GM18868 (cell line): ENCODE results near the gene RABGAP1.

Source experiments
- ATAC-seq: cut with Tn5 transposase; IDR thresholded peaks from one replicate; pipeline ENCODE4 v1.9.1; 2021; ENCODE audit warnings: mild to moderate bottlenecking, moderate library complexity; ENCODE audit not compliant: unreplicated experiment

The RABGAP1 gene

DNA sequence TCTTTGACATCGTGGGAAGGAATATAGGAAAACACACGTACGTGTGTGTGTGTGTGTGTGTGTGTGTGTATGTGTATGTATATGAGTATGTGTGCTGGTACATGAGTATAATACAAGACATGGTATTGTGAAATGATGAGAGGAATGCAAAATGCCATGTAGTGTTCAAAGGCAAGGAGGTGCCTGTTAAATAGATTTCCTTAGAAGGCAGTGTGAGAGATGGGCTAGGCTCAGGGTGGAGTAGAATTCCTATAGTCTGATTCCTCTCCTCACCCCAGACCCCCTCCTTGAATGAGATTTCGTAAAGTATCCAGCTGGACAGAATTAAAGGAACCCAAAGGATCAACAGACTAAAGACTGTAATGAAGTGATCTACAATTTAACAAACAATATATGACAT lies 103.8 kb downstream of the RABGAP1 start:
- ATAC-seq: no peak

DNA sequence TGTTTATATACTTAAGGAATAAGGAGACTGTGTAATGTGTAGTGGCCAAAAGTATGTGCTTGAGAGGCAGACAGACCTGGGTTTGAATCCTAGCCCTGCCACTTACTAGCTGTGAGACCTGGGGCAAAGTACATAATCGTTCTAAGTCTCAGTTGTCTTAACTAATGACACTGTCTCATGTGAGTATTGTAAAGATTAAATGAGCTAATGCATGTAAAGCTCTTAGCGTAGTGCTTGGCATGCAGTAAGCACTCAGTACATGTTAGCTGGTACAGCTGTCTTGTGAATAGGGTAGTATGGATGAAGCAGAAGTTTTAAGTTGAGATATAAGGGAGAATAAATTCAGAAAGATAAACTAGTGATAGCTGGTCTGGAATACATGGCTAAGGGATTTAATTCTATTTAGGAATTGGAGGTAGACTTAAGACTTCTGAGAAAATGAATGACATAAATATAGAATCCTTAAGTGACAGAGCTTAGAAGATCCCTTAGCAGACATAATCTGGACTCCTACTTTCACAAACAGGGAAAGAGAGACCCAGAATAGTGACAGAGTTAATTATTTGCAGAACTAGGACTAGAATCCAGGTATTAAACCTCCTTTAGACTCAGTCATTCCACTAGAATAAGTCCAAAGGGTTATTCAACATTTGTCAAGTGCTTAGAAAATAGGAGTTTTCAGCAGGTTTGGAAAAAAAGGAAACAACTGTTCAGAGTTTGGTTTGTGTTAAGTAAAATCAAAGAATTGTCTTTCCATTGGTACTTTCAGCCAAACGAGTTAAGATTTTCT lies 105.8 kb downstream of the RABGAP1 start:
- no peak for ATAC-seq

DNA sequence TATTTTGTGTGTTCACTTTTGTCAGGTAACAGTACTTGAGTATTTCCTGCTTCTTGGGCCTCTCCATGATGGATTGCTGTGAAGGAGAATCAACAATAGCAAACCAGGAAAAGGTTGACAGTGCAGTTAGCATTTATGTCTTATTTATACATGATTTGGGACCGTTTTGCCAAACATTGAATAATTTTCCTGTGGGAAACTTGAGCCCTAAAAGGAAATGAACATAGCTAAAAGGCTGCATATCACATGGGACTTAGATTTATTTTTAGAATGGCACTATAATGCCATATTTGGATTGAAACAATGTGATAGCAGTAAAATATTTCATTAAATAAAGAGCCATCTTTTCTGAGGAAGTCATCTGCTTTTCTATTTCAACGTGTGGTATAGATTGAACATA lies 107.9 kb downstream of the RABGAP1 start:
- no peak for ATAC-seq

DNA sequence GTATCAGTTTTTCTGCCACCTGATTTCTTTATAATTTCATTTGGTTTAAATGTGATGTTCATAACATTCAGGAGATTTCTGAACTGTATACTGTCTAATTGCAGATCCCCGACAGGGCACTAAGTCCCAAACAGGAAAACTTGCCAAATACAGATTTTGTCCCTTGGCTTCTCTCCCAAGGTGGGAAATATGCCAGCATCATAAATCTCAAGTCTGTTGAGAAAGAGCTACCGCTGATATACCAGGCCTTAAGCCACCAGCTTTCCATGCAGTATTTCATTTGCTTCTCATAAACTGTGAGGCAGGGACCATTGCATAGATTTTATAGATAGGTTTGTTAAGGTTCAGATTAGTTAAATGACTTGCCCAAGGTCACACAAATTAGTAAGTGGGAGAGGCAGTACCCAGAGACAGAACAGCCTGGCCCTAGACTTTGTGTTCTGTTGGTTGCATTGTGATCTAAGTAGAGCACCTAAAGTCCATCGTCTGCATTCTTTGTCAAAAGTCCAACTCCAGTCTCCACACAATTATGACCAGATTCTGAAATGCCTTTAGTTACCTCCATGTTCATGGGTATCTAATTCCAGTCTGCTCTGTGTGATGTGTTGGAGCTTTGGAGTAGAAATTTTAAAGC lies 108.9 kb downstream of the RABGAP1 start:
- ATAC-seq: no peak

DNA sequence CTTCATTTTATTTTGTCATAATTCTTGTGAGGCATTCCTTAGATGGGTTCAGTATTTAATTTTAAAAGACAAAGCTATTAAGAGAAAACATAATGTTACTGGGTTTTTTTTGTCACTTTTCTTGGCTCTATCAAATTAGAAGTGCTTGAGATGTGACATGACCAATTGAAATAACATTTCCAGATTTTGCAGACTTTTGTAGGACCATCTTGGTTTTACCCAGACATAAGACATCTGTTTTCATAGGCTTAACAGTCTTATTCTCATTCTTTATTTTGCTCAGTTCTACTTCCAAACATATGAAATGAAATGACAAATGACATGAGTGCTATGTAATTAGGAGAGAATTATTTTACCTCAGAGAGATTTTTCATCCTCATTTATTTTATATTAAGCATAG lies 112.2 kb downstream of the RABGAP1 start:
- no peak for ATAC-seq

DNA sequence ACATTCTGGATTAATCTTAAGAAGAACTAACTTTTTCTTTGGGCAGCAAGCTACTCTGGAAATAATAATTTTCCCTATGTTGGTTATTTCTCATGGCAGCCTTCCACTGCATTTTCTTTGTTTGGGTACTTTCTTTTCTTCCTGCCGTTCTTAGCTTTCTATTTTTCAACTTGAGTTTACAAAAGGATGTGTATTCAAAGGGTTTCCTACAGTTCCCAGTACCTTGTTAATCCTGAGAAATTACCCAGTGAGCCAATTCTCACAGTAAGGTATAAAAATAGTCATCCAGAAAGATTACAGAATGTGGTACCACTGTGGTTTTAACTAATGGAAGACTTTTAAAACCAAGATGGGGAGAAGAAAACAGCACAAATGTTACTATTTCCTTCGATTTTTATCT lies 112.9 kb downstream of the RABGAP1 start:
- ATAC-seq: no peak

DNA sequence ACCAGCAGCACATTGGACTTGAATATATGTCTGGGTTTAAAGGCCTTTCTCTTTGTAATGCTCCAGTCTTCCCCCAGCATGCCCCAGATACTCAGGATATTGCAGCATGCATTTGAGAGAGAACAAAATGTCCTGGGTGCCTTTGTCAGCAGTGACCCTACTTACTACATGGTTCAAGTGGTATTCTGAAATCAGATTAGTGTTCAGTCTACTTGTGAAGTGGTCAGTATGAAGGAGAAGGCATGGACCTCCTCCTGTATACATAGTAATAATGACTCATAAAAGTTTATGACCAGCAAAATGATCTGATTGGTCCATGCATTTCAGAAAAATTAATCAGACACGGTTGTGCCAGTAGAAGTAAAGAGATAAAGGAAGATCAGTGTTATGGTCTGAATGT lies 118.0 kb downstream of the RABGAP1 start:
- no peak for ATAC-seq

DNA sequence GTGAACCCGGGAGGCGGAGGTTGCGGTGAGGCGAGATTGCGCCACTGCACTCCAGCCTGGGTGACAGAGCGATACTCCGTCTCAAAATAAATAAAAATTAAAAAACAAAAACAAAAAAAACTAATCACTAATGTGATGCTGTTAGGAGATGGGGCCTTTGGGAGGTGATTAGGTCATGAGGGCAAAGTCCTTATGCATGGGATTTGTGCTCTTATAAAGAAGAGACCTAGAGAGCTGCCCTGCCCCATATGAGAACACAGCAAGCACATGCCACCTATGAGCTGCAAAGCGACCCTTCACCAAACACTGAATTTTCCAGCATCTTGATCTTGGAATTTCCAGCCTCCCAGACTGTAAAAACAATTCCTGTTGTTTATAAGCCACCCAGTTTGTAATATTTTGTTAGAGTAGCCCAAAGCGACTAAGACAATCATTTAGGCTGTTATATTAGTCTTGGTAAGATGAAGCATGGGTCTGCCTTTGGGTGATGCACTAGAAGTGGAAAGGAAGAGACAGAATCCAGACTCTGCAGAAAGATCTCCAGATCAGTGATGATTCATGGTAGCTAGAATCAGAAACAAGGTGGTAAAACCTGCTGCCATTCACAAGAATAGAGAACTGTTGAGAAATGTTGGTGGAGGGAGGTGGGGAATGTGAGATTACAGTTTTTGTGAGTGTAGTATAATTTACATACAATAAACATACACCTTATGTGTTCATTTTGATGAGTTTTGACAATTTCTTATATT lies 118.8 kb downstream of the RABGAP1 start:
- no peak for ATAC-seq

DNA sequence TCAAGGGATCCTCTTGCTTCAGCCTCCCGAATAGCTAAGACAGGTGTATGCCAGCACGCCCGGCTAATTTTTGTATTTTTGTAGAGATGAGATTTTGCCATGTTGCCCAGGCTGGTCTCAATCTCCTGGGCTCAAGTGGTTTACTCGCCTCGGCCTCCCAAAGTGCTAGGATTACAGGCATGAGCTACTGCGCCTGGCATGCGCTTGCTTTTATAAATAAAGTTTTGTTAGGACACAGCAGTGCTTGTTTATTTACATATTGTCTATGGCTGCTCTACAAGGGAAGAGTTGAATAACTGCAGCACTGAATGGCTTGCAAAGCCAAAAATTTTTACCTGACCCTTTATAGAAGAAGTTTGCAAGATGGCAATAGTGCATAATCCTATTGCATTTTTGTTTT lies 120.4 kb downstream of the RABGAP1 start:
- no peak for ATAC-seq

DNA sequence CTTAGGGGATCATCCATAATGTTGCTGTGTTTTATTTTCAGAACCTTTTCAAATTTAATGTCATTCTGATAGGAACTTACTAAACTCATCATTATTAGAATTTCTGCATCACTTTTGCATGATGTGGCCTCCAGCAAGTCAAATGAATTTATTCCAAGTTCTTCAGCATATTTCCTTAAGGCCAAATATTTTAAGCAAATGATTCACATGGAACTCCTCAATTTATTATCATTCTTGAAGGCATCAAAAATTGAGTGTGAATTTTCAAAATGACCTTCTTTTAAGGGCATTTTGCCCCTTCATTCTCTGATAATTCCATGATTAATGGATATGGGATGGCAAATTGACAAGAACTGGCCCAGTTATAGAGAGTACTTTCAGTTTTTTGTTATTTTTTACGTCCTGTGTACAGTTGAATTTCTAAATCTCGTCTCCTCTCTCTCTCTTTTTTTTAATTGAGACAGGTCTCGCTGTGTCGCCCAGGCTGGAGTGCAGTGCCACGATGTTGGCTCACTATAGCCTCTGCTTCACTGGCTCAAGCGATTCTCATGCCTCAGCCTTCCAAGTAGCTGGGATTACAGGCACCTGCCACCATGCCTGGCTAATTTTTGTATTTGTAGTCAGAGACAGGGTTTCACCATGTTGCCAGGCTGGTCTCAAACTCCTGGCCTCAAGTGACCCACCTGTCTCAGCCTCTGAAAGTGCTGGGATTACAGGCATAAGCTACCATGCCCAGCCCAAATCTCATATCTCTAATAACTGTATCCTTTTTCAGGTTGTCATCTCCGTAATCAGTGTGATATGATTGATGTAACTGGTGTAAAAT lies 121.7 kb downstream of the RABGAP1 start:
- ATAC-seq: no peak

DNA sequence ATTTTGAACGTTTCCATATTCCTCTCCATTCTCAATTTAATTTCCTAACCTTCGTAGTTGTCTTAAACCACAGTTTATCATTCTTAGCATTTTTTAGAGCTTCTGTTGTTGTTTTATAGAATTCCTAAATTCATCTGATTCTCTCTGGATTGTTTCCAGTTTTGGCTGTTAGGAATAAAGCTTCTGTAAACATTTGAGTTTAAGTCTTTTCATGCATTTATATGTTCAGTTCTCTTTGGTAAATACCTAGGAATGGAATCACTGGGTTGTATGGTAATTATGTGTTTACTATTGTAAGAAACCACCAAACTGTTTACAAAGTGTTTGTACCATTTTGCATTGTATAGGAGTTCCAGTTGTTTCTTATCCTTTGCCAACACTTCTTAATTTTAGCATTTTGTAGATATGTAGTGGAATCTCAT lies 122.4 kb downstream of the RABGAP1 start:
- no peak for ATAC-seq

DNA sequence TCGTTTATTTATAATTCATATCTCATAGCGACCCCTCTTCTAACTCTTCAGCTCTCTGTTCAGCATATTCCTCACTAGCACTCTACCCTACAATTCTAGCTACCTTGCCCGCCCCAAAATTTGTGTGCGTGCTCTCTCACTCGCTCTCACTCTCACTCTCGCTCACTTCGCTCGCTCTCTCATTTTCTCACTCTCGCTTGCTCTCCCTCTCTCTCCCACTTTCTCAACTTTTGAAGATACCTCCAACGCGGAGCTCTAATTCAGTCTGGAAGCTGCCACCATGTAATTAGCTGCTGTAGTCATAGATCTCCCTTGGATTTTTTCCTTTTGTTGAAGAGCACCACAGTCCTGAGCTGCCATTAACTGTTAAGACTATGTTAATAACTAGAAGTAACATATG lies 123.1 kb downstream of the RABGAP1 start:
- ATAC-seq: no peak

DNA sequence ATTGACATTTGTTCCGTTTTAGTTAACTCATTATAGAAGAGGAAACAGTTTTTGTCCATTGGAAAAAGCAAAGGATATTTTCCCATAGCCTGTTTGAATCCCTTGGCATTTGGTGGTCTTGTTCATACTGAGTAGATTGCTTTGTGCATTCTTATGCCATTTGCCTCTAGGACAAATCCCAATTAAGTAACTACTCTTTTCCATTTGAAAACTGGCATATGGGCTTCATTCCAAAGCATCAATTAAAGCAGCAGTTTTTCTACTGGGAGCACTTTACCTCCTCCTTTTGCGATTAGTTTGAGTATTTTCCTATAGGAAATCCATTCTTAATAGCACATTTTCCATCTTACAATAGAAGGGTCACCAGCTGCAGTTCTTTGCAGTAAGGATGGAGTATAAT lies 123.9 kb downstream of the RABGAP1 start:
- no peak for ATAC-seq

DNA sequence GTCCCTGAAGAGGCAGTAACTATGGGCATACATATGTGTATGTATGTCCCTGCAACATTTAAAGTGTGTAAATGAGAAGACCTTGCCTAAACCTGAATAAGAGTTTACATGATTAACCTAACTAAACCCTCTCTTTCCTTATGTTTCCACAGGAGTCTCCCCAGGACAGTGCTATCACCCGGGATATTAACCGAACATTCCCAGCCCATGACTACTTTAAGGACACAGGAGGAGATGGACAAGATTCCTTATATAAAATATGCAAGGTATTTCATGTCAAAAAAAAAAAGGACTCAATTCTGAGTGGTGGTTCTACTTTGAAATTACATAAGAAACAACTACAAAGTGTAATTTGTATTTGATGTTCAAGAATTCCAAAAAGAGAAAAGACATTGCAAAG lies 124.4 kb downstream of the RABGAP1 start:
- ATAC-seq: no peak

DNA sequence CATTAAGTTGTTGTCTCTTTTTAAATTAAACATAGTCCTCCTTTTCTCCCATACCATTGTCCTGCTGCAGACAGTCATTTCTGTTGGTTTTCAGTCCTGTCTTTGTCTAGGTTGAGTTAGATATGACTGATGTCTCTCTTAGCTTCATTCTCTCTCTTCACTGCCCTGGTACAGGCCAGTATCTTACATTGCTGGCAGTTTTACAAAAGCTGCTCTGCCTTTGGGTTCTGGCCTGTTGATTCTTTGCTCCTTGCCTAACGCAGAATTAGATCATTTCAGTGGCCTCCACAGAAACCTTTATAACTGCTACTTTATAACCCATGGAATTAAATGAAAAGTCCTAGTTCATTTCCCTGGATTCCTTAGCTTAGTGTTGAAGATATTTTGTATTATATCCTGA lies 126.3 kb downstream of the RABGAP1 start:
- no peak for ATAC-seq

DNA sequence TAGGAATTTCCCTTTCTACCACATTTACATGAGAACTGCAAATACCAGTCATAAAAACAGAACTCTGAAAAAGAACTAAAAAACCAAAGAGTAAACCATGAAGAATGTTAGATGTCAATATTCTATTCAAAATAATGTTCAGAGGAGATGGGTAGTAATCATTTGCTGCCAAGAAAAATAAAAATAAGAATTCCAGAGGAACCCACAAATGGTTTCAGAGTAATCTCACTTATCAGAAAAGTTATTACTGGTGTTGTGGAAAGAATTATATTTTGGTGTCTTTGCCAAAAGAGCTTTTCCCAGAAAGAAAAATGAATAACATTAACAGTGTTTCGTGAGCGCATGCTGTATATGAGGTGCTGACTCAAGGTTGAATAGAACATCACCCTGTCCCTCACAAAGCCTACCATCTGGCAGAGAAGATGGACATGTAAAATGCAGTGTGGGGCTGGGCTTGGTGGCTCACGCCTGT lies 128.2 kb downstream of the RABGAP1 start:
- ATAC-seq: no peak

DNA sequence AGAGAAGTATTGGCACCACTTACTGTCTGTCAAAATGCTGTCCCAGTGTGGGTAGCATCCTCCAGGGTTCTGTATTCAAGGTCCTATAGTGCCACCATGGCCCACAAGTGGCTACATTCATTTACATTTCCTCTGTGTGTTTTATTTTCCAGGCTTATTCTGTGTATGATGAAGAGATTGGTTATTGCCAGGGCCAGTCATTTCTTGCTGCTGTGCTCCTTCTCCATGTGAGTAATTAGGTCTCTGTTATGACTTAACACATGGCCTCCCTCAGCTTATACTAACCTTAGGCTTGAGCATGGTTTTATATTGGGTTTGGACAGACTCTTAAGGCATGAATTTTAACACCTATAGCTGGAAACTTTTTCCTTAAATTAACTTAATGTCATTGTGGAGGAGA lies 129.4 kb downstream of the RABGAP1 start:
- ATAC-seq: no peak

DNA sequence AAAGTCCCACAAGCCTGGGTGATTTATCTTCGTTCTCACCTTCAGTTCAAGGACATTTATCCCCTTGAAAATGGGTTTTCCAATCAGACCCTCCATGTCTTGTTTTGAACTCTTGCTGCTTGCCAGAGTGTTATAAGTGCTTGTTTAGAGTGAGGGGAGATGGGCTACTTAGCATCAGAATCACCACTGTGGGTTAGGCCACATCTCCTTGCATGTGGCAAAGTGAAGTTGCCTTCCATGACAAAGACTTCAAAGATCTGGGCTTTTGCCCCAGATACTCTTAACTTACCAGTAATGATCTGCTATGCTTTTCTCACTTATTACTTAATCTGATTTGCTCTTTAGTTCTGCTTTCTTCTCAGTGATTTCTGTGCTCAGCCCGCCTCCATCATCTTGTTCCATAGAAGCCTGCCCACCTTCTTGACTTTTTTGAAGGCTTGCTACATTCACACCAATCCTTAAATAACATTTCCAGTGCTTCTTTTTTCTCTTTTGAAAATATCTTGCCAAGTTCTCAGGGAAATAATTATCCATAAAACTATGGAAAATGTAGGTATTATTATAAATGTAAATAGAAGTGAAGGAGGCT lies 131.7 kb downstream of the RABGAP1 start:
- ATAC-seq: no peak

DNA sequence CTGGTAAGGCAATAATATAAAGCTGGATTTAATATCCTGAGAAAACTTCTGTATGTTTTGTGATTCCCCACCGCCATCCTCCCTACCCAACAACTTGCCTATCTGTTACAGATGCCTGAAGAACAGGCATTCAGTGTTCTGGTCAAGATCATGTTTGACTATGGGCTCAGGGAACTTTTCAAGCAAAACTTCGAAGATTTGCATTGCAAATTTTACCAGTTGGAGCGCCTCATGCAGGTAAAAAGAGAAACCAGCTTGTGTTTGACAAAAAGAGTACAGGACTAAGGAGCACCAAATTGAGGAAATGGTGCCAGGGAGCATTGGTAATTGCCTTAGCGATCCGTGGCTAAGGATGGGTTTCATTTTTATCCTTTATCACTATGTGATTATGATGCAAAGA lies 132.6 kb downstream of the RABGAP1 start:
- no peak for ATAC-seq

DNA sequence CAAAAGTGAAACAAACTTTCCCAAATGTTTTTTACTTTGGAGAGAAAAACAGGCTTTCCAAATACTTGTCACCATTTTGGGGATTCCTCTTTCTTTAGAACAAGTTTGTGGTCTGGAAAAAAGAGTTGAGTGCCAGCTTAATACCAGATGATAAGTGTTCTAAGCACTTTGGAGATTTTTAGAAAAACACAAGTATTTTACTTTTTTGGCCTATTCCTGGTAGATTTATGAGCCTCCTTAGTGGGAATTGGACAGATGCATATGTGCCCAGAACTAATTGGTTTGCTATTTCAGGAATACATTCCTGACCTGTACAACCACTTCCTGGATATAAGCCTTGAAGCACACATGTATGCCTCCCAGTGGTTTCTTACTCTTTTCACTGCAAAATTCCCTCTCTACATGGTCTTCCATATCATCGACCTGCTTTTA lies 133.2 kb downstream of the RABGAP1 start:
- no peak for ATAC-seq

DNA sequence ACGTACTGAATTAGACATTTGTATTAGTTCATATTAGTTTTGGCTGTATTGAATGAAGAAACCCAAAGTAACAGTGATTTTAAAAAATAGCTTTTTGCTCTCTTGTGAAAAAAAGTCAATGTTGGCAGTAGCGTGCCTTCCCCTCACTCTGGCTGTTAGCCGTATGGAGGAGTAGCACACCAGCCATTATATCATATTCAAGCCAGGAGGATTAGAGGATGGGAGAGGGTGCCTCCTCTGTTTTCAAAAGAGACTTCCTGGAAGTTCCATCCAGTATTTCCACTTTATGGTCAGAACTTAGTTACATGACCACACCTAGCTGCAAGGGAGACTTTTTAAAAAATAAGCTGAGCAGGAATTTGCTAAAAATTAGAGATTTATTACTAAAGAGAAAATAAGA lies 133.8 kb downstream of the RABGAP1 start:
- no peak for ATAC-seq
